Measurements from ENCODE around the gene TACC2. TPM values are rescaled to one million over a fixed set of nuclear protein-coding genes. Genes with fewer than 3 reads are reported as not detected.
A peak's percentile ranks its signal among the peaks of the same experiment; 100 is the strongest.

TACC2 gene
- total RNA-seq, 4 donors from 2014 or later = 105 to 334 (median 235) TPM

DNA sequence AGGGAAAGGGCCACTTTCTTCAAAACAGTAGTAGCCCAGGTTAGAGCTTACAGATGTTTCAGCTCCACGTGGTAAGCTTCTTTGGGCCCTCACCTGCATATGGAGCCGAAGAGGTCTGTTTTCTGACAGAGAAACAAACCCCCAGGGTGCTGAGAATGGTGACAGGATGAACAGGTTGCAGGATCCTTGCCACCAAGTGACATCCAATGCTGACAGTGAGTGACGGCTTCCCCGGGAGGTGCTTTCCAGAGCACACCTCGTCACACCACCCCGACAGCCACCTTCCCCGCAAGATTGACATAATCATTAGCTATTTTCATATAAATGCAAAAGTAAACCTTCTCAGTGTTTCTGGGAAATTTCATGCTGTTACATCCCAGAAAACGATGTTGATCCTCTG is 172.8 kb downstream of the TACC2 start:
- DNase-seq = peak in 1 of 2 donors; percentile 61
- peak overlapping the region; percentile 61 to 72 (median 66) for H3K27ac ChIP-seq
- intact Hi-C loops (cut with DNase I; ENCODE audit: low total_unique reads) (no loop called here), in situ Hi-C loops (cut with MboI; ENCODE audit: low sequenced_read_pairs in 4 of 4) (no loop called here)
- H3K4me3 ChIP-seq = no peak overlapping the region
- no peaks in the 10 kb centered on the region for H3K36me3 ChIP-seq
- no peaks in the 10 kb centered on the region for H3K9me3 ChIP-seq
- ATAC-seq = peak; percentile 51 to 78
- peaks cover 30 to 33% of the 10 kb centered on the region in 2 donors for H3K4me1 ChIP-seq
- no peak for TF ChIP-seq POLR2A (IDR thresholded peaks at IDR 0.05)
- TF ChIP-seq, protein P1, sequence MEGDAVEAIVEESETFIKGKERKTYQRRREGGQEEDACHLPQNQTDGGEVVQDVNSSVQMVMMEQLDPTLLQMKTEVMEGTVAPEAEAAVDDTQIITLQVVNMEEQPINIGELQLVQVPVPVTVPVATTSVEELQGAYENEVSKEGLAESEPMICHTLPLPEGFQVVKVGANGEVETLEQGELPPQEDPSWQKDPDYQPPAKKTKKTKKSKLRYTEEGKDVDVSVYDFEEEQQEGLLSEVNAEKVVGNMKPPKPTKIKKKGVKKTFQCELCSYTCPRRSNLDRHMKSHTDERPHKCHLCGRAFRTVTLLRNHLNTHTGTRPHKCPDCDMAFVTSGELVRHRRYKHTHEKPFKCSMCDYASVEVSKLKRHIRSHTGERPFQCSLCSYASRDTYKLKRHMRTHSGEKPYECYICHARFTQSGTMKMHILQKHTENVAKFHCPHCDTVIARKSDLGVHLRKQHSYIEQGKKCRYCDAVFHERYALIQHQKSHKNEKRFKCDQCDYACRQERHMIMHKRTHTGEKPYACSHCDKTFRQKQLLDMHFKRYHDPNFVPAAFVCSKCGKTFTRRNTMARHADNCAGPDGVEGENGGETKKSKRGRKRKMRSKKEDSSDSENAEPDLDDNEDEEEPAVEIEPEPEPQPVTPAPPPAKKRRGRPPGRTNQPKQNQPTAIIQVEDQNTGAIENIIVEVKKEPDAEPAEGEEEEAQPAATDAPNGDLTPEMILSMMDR (IDR thresholded peaks at IDR 0.05 in 4 of 5, conservative IDR thresholded peaks at IDR 0.05 in 1 of 5) = no peak
- no peaks in the 10 kb centered on the region for H3K27me3 ChIP-seq

DNA sequence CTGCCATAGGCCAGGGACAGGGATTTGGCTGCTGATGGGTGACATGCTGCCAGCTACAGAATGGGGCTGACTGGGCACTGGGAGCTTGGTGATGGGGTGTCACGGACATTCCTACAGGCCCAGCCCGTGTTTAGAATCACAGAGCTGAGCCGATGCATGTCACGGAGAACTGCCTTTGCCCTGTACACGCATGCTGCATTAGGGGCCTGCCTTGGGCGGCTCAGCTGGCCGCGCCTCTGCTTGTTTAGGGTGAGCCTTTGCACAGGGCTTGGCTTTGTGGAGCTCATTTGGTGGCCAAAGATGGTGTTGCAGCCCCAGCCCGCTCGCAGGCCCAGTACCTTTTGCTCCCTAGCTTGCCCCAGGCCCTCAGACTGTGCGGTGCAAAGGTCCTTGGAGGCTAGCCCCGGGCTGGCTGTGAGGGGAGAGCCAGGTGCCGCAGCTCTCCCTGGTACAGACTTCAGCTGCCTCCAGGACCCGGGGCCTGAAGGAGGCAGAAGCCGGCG is 173.8 kb downstream of the TACC2 start:
- Histone ChIP-seq H3K4me1 (peaks cover 30 to 33% of the 10 kb centered on the region in 2 donors), H3K36me3 (no peaks in the 10 kb centered on the region), H3K27ac (peak overlapping the region; percentile 61 to 72 (median 66)), H3K4me3 (peak overlapping the region in 1 of 4 donors; percentile 38), H3K9me3 (no peaks in the 10 kb centered on the region), H3K27me3 (no peaks in the 10 kb centered on the region)
- ATAC-seq (no peak), DNase-seq (no peak)
- intact Hi-C loops (cut with DNase I; ENCODE audit: low total_unique reads) = no loop called here
- in situ Hi-C loops (cut with MboI; ENCODE audit: low sequenced_read_pairs in 4 of 4) = no loop called here
- TF ChIP-seq POLR2A (IDR thresholded peaks at IDR 0.05) = no peak
- TF ChIP-seq, protein P1 (IDR thresholded peaks at IDR 0.05 in 4 of 5, conservative IDR thresholded peaks at IDR 0.05 in 1 of 5) = no peak

- TF ChIP-seq, protein P1 (IDR thresholded peaks at IDR 0.05 in 4 of 5, conservative IDR thresholded peaks at IDR 0.05 in 1 of 5) = no peak
- TF ChIP-seq POLR2A (IDR thresholded peaks at IDR 0.05) = no peak
- Histone ChIP-seq H3K36me3 (no peaks in the 10 kb centered on the region), H3K9me3 (no peaks in the 10 kb centered on the region), H3K27ac (peak overlapping the region; percentile 61 to 72 (median 66)), H3K4me3 (peak overlapping the region in 3 of 4 donors; percentile 28 to 38 (median 32)), H3K4me1 (peaks cover 30 to 33% of the 10 kb centered on the region in 2 donors), H3K27me3 (no peaks in the 10 kb centered on the region)
- DNase-seq (no peak), ATAC-seq (no peak)
- intact Hi-C loops (cut with DNase I; ENCODE audit: low total_unique reads) = no loop called here
- in situ Hi-C loops (cut with MboI; ENCODE audit: low sequenced_read_pairs in 4 of 4) = no loop called here
These were observed 174.4 kb downstream of the TACC2 start for GRCh38 chr10:122163174-122164022.

GRCh38 chr10:122164023-122164601 is 175.1 kb downstream of the TACC2 start:
- intact Hi-C loops (cut with DNase I; ENCODE audit: low total_unique reads) = no loop called here

More at GRCh38 chr10:122164023-122164601, 175.1 kb downstream of the TACC2 start:
- ATAC-seq (peak; percentile 15 to 22), DNase-seq (no peak)
- H3K27me3 ChIP-seq = no peaks in the 10 kb centered on the region
- H3K36me3 ChIP-seq = no peaks in the 10 kb centered on the region
- TF ChIP-seq, protein P1 (IDR thresholded peaks at IDR 0.05 in 4 of 5, conservative IDR thresholded peaks at IDR 0.05 in 1 of 5) = no peak
- no peak for TF ChIP-seq POLR2A (IDR thresholded peaks at IDR 0.05)
- in situ Hi-C loops (cut with MboI; ENCODE audit: low sequenced_read_pairs in 4 of 4) = no loop called here
- peak overlapping the region; percentile 49 to 62 (median 52) for H3K27ac ChIP-seq
- H3K9me3 ChIP-seq = no peaks in the 10 kb centered on the region
- peaks cover 30 to 33% of the 10 kb centered on the region in 2 donors for H3K4me1 ChIP-seq
- peak overlapping the region in 1 of 4 donors; percentile 38 for H3K4me3 ChIP-seq

All from gastrocnemius medialis (tissue), 4 donors.